OCI-M2 (cell line): ENCODE measurements around the gene CALHM3.
"Not testable (repeated sequence)": the region's sequence is repeated elsewhere in the genome, so short reads cannot be mapped to it uniquely, and the experiment has no call there.

Experiments used
- DNase-seq: peaks from one replicate; lab custom pipeline; 2025; ENCODE audit not compliant: unreplicated experiment; lab: John Stamatoyannopoulos, UW

CALHM3 gene, protein sequence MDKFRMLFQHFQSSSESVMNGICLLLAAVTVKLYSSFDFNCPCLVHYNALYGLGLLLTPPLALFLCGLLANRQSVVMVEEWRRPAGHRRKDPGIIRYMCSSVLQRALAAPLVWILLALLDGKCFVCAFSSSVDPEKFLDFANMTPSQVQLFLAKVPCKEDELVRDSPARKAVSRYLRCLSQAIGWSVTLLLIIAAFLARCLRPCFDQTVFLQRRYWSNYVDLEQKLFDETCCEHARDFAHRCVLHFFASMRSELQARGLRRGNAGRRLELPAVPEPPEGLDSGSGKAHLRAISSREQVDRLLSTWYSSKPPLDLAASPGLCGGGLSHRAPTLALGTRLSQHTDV

GRCh38 chr10:103479135-103479534 is at the start of gene CALHM3:
CALHM3 (minus strand) TSS chr10:103479240; CDS start chr10:103479032, 208 bp downstream.
- no peak for DNase-seq

DNA sequence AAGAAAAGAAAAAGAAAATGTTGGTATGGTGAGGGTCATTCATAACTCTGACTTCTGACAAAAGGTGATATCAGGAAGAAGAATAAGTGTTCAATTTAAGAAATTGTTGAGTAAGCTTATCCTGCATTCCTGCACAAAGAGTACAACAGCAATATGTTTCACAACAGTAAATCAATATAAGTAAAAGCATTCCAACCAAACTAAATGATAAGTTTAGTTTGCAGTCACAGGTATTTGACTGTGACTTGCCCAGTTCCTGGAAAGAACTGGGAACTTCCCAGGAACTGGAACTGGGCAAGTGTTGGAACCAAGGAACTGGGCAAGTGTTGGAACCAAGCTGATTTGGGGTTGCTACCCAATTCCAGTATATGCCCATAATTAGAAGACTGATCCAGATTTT is 49.5 kb upstream of the CALHM3 start:
- DNase-seq: no peak

- not testable (repeated sequence) for DNase-seq
These were observed 48.4 kb upstream of the CALHM3 start for GRCh38 chr10:103527476-103527875.

DNA sequence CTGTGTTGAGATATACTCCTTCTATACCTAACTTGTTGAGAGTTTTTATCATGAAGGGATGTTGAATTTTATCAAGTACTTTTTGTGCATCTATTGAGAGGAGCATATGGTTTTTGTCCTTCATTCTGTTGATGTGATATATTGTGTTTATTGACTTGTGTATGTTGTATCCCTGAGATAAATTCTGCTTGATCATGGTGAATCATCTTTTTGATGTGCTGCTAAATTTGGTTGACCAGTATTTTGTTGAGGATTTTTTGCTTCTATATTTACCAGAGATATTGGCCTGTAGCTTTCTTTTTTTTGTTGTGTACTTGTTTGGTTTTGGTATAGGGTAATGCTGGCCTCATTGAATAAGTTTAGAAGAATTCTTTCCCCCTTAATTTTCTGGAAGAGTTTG is 46.9 kb upstream of the CALHM3 start:
- DNase-seq: no peak

DNA sequence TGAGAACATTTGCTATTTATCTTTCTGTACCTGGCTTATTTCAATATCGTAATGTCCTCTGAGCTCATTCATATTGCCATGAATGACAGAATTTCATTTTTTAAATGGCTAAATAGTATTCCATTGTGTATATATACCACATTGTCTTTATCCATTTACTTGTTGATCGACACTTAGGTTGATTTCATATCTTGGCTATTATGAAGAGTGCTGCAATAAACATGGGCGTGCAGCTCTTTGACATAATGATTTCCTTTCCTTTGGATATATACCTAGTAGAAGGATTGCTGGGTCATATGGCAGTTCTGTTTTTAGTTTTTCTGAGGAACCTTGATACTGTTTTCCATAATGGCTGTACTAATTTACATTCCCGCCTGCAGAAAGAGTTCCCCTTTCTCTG is 44.6 kb upstream of the CALHM3 start:
- DNase-seq: no peak

DNA sequence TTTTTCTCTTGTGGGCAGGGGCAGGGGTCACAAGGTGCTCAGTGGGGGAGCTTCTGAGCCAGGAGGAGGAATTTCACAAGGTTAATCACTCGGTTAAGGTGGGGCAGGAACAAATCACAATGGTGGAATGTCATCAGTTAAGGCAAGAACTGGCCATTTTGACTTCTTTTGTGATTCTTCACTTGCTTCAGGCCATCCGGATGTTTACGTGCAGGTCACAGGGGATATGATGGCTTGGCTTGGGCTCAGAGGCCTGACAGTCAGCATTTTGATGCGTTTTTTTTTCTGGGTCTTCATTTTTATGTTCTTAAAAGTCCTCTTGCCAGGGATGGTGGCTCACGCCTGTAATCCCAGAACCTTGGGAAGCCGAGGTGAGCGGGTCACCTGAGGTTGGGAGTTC is 43.0 kb upstream of the CALHM3 start:
- not testable (repeated sequence) for DNase-seq

- no peak for DNase-seq
These were observed 40.8 kb upstream of the CALHM3 start for GRCh38 chr10:103519798-103520197.

- no peak for DNase-seq
These were observed 38.4 kb upstream of the CALHM3 start for GRCh38 chr10:103517234-103518085.

- no peak for DNase-seq
These were observed 35.2 kb upstream of the CALHM3 start for GRCh38 chr10:103514244-103514643.

- DNase-seq: no peak
These were observed 34.5 kb upstream of the CALHM3 start for GRCh38 chr10:103513380-103514060.

- no peak for DNase-seq
These were observed 33.7 kb upstream of the CALHM3 start for GRCh38 chr10:103512591-103513379.

DNA sequence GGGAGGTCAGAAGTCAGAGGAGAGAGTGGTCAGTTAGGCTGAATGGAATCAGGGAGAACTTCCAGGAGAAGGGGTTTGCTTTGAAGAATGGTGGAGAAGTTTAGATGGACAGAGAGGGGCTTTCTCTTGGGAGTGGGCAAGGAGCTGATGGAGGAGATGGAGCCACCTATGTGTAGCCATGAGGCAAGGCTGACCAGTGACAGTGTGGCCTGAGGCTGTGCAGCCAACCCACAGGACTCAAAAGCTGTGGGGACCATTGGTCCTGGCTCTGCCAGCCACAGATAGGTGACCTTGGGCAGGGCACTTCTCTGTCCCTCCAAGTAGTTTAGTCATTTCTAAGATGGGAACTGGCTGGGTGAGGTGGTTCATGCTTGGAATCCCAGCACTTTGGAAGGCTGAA is 33.1 kb upstream of the CALHM3 start:
- no peak for DNase-seq

DNA sequence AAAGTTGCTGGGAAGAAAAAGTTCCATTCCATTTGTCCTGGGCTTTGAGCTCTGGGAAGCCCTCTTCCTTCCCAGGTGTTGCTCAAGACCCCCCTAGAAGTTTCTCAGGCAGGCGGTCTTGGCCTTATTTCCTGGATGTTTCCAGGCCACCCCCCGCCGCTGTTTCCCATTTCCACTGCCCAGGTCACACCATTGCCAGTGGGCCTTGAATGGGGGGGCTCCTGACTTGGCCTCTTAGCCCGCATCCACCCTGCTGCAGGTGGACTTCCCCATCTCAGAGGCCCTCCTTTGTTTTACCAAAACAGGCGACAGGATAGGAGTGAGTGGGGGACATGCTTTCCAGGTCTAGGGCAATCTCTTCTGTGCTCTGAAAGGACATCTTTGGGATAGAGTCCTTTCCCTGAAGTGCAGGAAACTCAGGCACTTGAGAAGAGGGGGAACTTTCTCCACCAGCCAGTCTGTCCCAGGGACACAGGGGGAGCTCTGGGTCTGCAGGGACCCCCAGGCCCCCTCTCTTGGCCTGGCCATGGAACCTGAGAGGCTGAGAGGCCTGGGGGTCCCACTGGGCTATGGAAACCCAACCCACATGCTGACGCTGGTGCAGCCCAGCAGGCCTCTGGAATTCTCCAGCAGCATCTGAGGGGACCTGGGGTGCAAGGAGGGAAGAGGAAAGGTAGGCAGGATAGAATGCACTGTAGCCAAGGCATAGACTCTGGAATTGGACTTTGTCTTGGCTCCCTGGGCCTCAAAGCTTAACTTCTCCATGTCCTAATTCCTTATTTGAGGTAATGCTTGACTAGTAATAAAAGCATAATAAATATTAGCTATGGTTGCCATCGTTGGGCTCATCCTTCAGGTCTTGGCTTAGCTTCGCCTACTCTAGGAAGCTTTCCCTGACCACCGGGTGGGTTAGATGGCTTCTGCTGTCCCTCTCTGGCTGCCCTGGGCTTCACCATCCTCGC is 32.0 kb upstream of the CALHM3 start:
- DNase-seq: no peak

DNA sequence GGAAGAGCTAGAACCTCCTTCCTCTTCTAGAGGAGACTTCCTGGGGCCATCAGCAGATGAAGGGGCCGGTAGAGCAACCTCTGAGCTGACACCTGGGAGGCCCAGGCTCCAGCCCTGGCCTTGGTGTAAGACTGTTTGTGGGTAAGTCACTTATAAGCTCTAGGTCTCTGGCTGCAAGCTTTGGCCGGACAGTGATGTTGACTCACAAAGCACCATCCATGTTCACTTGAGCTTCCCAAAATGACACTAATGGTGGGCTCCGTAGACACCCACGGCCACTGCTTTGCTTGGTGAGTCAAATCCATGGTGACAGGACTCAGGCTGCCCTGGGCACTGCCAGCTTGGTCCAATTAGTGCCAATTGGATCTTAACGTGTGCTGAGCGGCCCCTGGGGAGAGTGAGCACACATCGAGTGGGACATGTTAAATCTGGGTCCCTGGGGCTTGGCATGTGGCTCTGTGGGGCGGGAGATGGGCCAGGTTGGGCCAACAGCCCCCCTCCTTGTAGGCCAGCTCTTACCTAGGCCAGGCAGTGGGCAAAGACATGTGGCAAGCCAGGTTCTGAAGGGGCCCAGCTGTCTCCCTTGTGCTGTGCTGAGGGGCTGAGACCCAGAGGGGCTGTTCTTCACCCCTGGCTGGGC is 31.1 kb upstream of the CALHM3 start:
- no peak for DNase-seq

DNA sequence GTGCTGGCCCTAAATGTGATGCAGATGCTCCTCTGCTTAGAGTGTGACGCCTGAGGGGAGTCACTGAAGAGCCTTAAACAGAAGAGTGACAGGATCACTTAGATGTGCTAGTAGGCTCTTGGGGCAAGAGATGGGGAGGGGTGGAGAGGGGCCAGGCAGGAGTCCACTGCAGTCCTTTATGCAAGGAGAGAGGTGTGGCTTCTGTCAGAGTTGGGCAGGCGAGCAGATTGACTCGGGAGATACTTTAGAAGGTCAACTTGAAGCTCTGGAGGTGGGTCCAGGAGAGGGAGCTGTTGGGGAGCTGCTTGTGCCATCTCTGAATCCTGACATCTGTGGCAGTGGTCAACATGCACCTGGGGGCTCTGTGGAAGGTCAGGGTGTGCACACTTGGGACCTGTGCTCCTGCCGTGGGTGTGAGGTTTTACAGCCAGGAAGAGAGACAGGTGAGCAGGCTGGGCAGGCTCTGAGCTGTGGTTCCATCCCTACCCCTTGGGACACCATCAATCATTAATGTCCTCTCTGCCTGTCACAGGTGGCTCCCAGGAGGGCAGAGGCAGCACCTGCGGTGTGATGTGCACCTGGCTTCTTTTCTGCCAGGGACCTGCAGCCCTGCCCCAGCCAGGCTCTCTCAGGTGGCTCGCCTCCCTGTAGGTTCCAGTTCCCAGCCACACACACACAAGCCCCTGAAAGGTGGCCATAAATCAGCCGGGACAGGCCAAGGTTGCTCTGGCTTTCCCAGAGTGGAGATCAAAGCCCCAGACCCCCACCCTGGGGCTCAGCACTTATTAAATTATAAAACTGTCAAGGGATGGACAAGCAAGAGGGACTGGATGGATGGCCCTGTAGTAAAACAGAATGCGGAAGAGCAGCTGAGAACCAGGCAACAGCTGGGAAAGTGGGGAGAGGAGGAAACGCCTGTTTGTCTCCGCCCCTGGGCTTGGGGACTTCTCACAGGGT is 28.5 kb upstream of the CALHM3 start:
- DNase-seq: no peak

GRCh38 chr10:103506061-103506460 is 27.0 kb upstream of the CALHM3 start:
- no peak for DNase-seq

DNA sequence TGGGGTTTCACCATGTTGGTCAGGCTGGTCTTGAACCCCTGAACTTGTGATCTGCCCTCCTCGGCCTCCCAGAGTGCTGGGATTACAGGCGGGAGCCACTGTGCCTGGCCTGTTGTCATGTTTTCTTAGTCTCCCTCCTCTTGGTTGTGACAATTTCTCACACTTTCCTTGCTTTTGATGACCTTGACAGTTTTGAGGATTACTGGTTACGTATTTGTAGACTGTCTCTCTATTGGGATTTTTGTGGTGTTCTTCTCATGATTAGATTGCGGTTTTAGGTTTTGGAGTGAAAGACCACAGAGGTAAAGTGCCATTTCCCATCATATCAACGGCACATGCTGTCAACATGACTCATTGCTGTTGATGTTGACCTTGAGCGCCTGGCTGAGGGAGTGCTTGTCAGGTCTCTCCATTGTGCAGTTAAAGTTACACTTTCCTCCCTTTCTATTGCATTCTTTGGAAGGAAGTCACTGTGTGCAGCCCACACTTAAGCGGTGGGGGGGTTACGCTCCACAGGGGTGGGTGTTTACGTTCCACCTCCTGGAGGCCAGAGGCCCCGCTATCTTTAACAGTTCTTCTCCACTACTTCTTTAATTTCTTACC is 25.2 kb upstream of the CALHM3 start:
- peak; percentile 82 for DNase-seq

DNA sequence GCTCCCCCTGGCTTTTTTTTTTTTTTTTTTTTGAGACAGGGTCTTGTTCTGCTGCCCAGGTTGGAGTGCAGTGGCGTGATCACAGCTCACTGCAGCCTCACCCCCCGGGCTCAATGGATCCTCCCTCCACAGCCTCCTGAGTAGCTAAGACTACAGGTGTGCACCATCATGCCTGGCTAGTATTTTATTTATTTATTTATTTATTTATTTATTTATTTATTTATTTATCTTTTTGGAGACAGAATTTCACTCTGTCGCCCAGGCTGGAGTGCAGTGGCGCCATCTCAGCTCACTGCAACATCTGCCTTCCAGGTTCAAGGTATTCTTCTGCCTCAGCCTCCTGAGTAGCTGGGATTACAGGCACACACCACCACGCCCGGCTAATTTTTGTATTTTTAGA is 24.7 kb upstream of the CALHM3 start:
- DNase-seq: not testable (repeated sequence)
